SK-N-SH treated with all-trans-retinoic acid at 6 μM for 48 hours (cell line): ENCODE data around the gene ARHGEF16.

Experiments
- ATAC-seq: fragments of 200-7000 bp; cut with Tn5 transposase; 3 replicates; pipeline ENCODE4 v1.9.1; 2020; ENCODE audit warnings: mild to moderate bottlenecking, moderate library complexity
- ARNTL ChIP-seq: fragments of 450-650 bp; formaldehyde crosslinking; IDR thresholded peaks from 2 replicates; pipeline ENCODE4 v1.5.0; 2020; ENCODE audit warnings: low read depth, mild to moderate bottlenecking, moderate library complexity, borderline replicate concordance
- BACH2 ChIP-seq: fragments of 250-450 bp; sonication (Bioruptor Pico); IDR thresholded peaks from 2 replicates; pipeline ENCODE4 v1.9.0; 2021; ENCODE audit warnings: mild to moderate bottlenecking, borderline replicate concordance
- CSDC2 ChIP-seq: fragments of 250-450 bp; sonication (Bioruptor Pico); IDR thresholded peaks from 2 replicates; pipeline ENCODE4 v1.5.0; 2020; ENCODE audit warnings: mild to moderate bottlenecking, moderate library complexity
- ESRRG ChIP-seq: fragments of 250-450 bp; sonication (Bioruptor Pico); IDR thresholded peaks from 2 replicates; pipeline ENCODE4 v1.6.1; 2021; ENCODE audit warnings: mild to moderate bottlenecking
- GLIS3 ChIP-seq: fragments of 250-450 bp; sonication (Bioruptor Pico); IDR thresholded peaks from 2 replicates; pipeline ENCODE4 v1.5.0; 2020; ENCODE audit warnings: mild to moderate bottlenecking, moderate library complexity
- ISL1 ChIP-seq: fragments of 250-450 bp; sonication (Bioruptor Pico); IDR thresholded peaks from 2 replicates; pipeline ENCODE4 v2.1.2; 2022; ENCODE audit warnings: mild to moderate bottlenecking, moderate library complexity
- OSR1 ChIP-seq: fragments of 250-450 bp; sonication (Bioruptor Pico); IDR thresholded peaks from 2 replicates; pipeline ENCODE4 v1.8.0; 2022; ENCODE audit warnings: moderate library complexity, mild to moderate bottlenecking, inconsistent platforms
- PPARA ChIP-seq: fragments of 250-450 bp; sonication (Bioruptor Pico); IDR thresholded peaks from 2 replicates; pipeline ENCODE4 v1.5.0; 2020; ENCODE audit warnings: mild to moderate bottlenecking, borderline replicate concordance
- SNAI2 ChIP-seq: fragments of 250-450 bp; sonication (Bioruptor Pico); IDR thresholded peaks from 2 replicates; pipeline ENCODE4 v1.5.0; 2020; ENCODE audit warnings: mild to moderate bottlenecking, moderate library complexity
- TCF4 ChIP-seq: fragments of 250-450 bp; sonication (Bioruptor Pico); IDR thresholded peaks from 2 replicates; pipeline ENCODE4 v1.8.0; 2021; ENCODE audit warnings: mild to moderate bottlenecking, moderate library complexity, borderline replicate concordance
- TOX ChIP-seq: fragments of 250-450 bp; sonication (Bioruptor Pico); IDR thresholded peaks from 2 replicates; pipeline ENCODE4 v1.8.0; 2021; ENCODE audit warnings: mild to moderate bottlenecking, moderate library complexity, borderline replicate concordance
- TSHZ2 ChIP-seq: fragments of 250-450 bp; sonication (Bioruptor Pico); IDR thresholded peaks from 2 replicates; pipeline ENCODE4 v1.5.0; 2020; ENCODE audit warnings: mild to moderate bottlenecking, moderate library complexity
- ZC3H10 ChIP-seq: fragments of 250-450 bp; sonication (Bioruptor Pico); IDR thresholded peaks from 2 replicates; pipeline ENCODE4 v1.5.1; 2021; ENCODE audit warnings: mild to moderate bottlenecking, moderate library complexity
- ZFP3 ChIP-seq: fragments of 250-450 bp; sonication (Bioruptor Pico); IDR thresholded peaks from 2 replicates; pipeline ENCODE4 v1.5.0; 2020; ENCODE audit warnings: mild to moderate bottlenecking, moderate library complexity
- ZFP30 ChIP-seq: fragments of 450-650 bp; formaldehyde crosslinking; IDR thresholded peaks from 2 replicates; pipeline ENCODE4 v1.5.0; 2022; ENCODE audit warnings: mild to moderate bottlenecking, moderate library complexity
- ZNF565 ChIP-seq: fragments of 450-650 bp; formaldehyde crosslinking; conservative IDR thresholded peaks from 2 replicates; pipeline ENCODE4 v1.5.0; 2020; ENCODE audit warnings: low read depth, mild to moderate bottlenecking, moderate library complexity
- ZNF70 ChIP-seq: fragments of 450-650 bp; formaldehyde crosslinking; IDR thresholded peaks from 2 replicates; pipeline ENCODE4 v1.5.0; 2020; ENCODE audit warnings: mild to moderate bottlenecking, moderate library complexity
- TF ChIP-seq, protein P1 (sequence below): fragments of 250-450 bp; sonication (Bioruptor Pico); IDR thresholded peaks from 2 replicates; pipeline ENCODE4 v1.8.0; 2020; ENCODE audit warnings: mild to moderate bottlenecking, moderate library complexity, borderline replicate concordance
- TF ChIP-seq, protein P2 (sequence below): fragments of 250-450 bp; sonication (Bioruptor Pico); IDR thresholded peaks from 2 replicates; pipeline ENCODE4 v1.5.1; 2020; ENCODE audit warnings: low read depth, mild to moderate bottlenecking, moderate library complexity

The ARHGEF16 gene

DNA sequence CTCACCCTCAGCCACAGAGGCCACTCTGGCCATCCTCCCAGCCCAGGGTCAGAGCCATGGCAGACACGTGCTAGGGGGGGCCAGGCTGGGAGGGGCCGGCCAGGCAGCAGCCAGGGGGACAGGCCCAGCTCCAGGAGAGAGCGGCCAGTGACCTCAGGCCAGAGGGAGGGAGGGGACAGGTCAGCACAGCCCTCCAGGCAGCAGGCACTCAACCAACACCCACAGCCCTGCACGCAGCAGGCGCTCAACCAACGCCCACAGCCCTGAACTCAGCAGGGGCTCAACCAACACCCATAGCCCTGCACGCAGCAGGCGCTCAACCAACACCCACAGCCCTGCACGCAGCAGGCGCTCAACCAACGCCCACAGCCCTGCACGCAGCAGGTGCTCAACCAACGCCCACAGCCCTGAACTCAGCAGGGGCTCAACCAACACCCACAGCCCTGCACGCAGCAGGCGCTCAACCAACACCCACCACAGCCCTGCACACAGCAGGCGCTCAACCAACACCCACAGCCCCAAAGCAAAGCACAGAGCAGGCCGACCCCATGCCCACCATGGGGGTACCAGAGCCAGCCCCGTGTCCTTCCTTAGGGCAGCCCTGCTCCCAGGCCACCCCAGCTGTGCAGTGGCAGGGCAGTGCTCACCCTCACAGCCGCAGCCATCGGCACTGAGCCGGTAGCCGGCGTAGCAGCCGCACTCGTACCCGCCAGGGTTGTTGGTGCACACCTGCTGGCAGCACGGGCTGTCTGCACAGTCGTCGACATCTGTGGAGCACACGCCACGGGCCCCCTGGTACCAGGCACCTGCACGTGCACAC, 55.9 kb downstream of the ARHGEF16 start:
- no peak for ATAC-seq
- TF ChIP-seq TSHZ2 = no peak
- TF ChIP-seq ZFP30 (CRISPR knock-in tag) = no peak
- TF ChIP-seq ARNTL (CRISPR knock-in tag) = no peak
- TF ChIP-seq ZNF70 (CRISPR knock-in tag) = no peak
- no peak for TF ChIP-seq OSR1 (CRISPR knock-in tag)
- TF ChIP-seq, protein P1, sequence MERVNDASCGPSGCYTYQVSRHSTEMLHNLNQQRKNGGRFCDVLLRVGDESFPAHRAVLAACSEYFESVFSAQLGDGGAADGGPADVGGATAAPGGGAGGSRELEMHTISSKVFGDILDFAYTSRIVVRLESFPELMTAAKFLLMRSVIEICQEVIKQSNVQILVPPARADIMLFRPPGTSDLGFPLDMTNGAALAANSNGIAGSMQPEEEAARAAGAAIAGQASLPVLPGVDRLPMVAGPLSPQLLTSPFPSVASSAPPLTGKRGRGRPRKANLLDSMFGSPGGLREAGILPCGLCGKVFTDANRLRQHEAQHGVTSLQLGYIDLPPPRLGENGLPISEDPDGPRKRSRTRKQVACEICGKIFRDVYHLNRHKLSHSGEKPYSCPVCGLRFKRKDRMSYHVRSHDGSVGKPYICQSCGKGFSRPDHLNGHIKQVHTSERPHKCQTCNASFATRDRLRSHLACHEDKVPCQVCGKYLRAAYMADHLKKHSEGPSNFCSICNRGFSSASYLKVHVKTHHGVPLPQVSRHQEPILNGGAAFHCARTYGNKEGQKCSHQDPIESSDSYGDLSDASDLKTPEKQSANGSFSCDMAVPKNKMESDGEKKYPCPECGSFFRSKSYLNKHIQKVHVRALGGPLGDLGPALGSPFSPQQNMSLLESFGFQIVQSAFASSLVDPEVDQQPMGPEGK (CRISPR knock-in tag) = no peak
- no peak for TF ChIP-seq ZFP3 (CRISPR knock-in tag)
- no peak for TF ChIP-seq ESRRG (CRISPR knock-in tag)
- TF ChIP-seq CSDC2 (CRISPR knock-in tag) = no peak
- TF ChIP-seq SNAI2 (CRISPR knock-in tag) = no peak
- no peak for TF ChIP-seq ZNF565 (CRISPR knock-in tag)
- no peak for TF ChIP-seq BACH2 (CRISPR knock-in tag)
- no peak for TF ChIP-seq GLIS3 (CRISPR knock-in tag)
- TF ChIP-seq ISL1 = no peak
- no peak for TF ChIP-seq TOX
- no peak for TF ChIP-seq ZC3H10 (CRISPR knock-in tag)

DNA sequence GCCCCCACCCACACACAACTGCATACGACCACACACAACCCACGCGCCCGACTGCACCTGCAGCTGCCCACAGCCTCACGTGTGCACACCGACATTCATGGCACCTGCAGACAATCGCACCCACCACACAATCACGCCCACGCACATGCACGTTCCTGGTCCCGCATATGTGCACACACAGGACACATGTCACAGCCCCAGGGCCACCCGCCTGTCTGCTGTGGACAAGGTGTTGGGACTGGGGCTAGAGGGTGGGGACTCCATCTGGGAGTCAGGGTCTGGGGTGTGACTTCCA, 56.4 kb downstream of the ARHGEF16 start:
- TF ChIP-seq TSHZ2 (no peak), ZNF565 (CRISPR knock-in tag) (no peak), TCF4 (CRISPR knock-in tag) (no peak), PPARA (CRISPR knock-in tag) (no peak)
- TF ChIP-seq, protein P1 (CRISPR knock-in tag) = no peak
- ATAC-seq = no peak

DNA sequence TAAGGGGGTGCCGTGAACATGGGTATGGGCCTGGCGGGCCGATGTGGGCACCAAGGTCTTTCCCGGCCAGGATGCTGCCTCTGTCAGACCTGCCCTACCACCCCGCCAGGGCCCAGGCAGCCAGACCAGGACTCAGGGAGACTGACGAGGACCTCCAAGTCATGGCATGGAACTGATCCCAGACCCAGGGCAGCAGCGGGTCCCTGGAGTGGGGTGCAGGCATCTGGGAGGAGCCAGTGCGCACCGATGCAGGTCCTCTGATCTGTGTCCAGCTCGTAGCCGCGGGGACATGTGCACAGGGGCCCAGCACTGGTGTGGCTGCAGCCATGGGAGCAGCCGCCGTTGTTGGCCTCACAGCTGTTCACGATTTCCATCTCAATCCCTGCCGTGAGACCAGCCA, 56.8 kb downstream of the ARHGEF16 start:
- TF ChIP-seq, protein P2, sequence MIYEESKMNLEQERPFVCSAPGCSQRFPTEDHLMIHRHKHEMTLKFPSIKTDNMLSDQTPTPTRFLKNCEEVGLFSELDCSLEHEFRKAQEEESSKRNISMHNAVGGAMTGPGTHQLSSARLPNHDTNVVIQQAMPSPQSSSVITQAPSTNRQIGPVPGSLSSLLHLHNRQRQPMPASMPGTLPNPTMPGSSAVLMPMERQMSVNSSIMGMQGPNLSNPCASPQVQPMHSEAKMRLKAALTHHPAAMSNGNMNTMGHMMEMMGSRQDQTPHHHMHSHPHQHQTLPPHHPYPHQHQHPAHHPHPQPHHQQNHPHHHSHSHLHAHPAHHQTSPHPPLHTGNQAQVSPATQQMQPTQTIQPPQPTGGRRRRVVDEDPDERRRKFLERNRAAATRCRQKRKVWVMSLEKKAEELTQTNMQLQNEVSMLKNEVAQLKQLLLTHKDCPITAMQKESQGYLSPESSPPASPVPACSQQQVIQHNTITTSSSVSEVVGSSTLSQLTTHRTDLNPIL (CRISPR knock-in tag) = no peak
- TF ChIP-seq GLIS3 (CRISPR knock-in tag) = no peak
- no peak for ATAC-seq
